Esophagus squamous epithelium (tissue), 5 donors: ENCODE measurements around the gene HACD2. TPM values are rescaled to one million over a fixed set of nuclear protein-coding genes. Genes with fewer than 3 reads are reported as not detected.

Experiments
- DNase-seq: peaks from one replicate; lab custom pipeline; 2025; lab: John Stamatoyannopoulos, UW
- H3K27ac ChIP-seq, 4 donors: fragments of 200-600 bp; sonication (generic); one replicate each; pipeline ENCODE4 v1.5.1; 2016 to 2019; ENCODE audit warnings: mild to moderate bottlenecking in 1 of 4
- H3K27me3 ChIP-seq, 4 donors: fragments of 200-600 bp; sonication (generic); 1 replicate in 3 of 4; 2 replicates in 1 of 4; pipeline versions ENCODE4 v1.5.1 to v1.6.0; 2017 to 2021; ENCODE audit warnings: antibody characterized with exemption in 1 of 4
- H3K36me3 ChIP-seq, 3 donors: fragments of 200-600 bp; sonication (generic); one replicate each; pipeline ENCODE4 v1.5.1; 2016 to 2019
- H3K4me1 ChIP-seq, 3 donors: fragments of 200-600 bp; sonication (generic); one replicate each; pipeline ENCODE4 v1.5.1; 2017 to 2019
- H3K4me3 ChIP-seq, 4 donors: fragments of 200-600 bp; sonication (generic); 1 replicate in 3 of 4; 2 replicates in 1 of 4; pipeline ENCODE4 v1.5.1; 2016 to 2019; ENCODE audit warnings: mild to moderate bottlenecking in 2 of 4, moderate library complexity in 1 of 4
- H3K9me3 ChIP-seq, 3 donors: fragments of 200-600 bp; sonication (generic); one replicate each; pipeline ENCODE4 v1.5.1; 2016 to 2019
- POLR2A ChIP-seq, 4 donors: fragments of 450-650 bp; IDR thresholded peaks; one replicate each; pipeline ENCODE4 v1.6.1; 2017; ENCODE audit warnings: antibody characterized with exemption in 4 of 4, mild to moderate bottlenecking in 4 of 4, moderate library complexity in 3 of 4
- WGBS, 2 donors: methylation state at CpG; one replicate each; pipeline ENCODE4 v1.1.5; 2018; 5-methylcytosine and 5-hydroxymethylcytosine counted together
- intact Hi-C: fragments of 100-400 bp; cut with DNase I; formaldehyde crosslinking; loops from one replicate; pipeline ENCODE4 v1.15.0; 2022
- total RNA-seq, 4 donors: library from RNA; depleted of rRNA; stranded (reverse); fragments of >200 nt; gene quantifications; one replicate each; pipeline ENCODE4 v1.1.0, GENCODE V29; 2016
- TF ChIP-seq, protein P1 (sequence below), 6 experiments: fragments of 450-650 bp in 4 of 6; fragments of 200-600 bp in 2 of 6; sonication (generic) in 2 of 6; IDR thresholded peaks; one replicate each; pipeline ENCODE4 v1.5.1; 2016 to 2019; ENCODE audit warnings: antibody characterized with exemption in 6 of 6, mild to moderate bottlenecking in 4 of 6, moderate library complexity in 4 of 6
- donor health status: DM: yes; HTN: yes; CAD: no.

The HACD2 gene, protein sequence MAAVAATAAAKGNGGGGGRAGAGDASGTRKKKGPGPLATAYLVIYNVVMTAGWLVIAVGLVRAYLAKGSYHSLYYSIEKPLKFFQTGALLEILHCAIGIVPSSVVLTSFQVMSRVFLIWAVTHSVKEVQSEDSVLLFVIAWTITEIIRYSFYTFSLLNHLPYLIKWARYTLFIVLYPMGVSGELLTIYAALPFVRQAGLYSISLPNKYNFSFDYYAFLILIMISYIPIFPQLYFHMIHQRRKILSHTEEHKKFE
- total RNA-seq: 10 to 100 TPM; 28.4 to 46.6 (median 34.9) TPM

DNA sequence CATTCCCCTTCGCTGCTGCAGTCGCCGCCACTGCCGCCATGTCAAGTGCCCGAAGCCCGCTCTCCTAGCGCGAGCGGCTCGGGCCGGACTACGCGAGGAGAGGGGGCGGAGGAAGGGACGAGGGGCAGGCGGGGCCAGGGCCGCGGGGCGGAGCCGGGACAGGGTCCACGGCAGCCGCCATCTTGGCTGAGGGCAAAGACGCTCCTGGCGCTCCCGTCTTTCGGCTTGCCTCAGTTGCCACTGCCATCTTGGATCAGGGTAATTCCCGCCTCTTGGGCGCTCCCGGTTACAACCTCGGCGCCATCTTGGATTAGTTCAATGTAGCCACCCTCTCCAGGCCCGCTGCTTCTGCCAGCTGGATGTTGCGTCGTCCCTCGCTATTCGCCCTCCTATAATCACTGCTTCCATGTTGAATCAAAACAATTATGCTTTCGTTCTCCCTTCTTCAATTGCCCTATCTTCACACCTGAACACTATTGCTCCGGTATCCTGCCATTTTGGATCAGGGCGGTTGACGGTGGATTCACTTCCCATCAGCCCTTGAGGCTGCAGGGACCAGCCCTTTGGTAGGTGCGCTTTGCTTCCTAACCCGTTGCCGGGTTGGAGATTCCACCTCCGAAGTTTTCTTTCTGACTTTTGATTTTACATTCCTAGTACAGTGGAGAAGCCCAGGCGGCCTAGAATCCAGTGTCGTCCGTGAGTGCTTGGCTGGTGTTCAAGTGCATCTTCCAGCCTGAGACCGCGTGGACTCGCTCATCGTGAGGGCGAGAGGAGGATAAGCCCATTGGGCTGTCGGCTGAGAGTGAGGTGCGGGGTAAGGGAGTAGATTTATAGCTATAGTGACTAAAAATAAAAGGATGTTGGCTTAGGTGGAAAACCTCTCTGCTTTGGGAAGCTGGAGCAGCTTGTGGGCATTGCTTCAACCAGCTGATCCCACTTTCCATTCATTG lies at the start of gene HACD2:
TSS of gene HACD2 (minus strand) at position 66 of the 950 bp plus-strand sequence. CDS start at position 40, 26 bp downstream.
- Histone ChIP-seq H3K9me3 (no peaks in the 10 kb centered on the region), H3K4me3 (peak within 1 kb of the TSS; percentile 89 to 98 (median 93)), H3K36me3 (peaks cover 0 to 17% (median 0%) of the 10 kb centered on the region in 3 donors), H3K4me1 (peaks cover 0 to 45% (median 17%) of the 10 kb centered on the region in 3 donors), H3K27me3 (no peaks in the 10 kb centered on the region), H3K27ac (peak within 1 kb of the TSS; percentile 93 to 97 (median 96))
- intact Hi-C loops: no loop called here
- DNase-seq: peak; percentile 72
- 0% methylated on average over 22 to 35 of the region's 54 CpGs for WGBS, 2 donors
- peak in 3 of 4 donors; percentile 31 to 86 (median 76) for TF ChIP-seq POLR2A (IDR thresholded peaks at IDR 0.05)
- TF ChIP-seq, protein P1, sequence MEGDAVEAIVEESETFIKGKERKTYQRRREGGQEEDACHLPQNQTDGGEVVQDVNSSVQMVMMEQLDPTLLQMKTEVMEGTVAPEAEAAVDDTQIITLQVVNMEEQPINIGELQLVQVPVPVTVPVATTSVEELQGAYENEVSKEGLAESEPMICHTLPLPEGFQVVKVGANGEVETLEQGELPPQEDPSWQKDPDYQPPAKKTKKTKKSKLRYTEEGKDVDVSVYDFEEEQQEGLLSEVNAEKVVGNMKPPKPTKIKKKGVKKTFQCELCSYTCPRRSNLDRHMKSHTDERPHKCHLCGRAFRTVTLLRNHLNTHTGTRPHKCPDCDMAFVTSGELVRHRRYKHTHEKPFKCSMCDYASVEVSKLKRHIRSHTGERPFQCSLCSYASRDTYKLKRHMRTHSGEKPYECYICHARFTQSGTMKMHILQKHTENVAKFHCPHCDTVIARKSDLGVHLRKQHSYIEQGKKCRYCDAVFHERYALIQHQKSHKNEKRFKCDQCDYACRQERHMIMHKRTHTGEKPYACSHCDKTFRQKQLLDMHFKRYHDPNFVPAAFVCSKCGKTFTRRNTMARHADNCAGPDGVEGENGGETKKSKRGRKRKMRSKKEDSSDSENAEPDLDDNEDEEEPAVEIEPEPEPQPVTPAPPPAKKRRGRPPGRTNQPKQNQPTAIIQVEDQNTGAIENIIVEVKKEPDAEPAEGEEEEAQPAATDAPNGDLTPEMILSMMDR (IDR thresholded peaks at IDR 0.05): peak in 2 of 6 experiments; percentile 1 to 12

GRCh38 chr3:123634149-123635051 lies 49.5 kb upstream of the HACD2 start:
- TF ChIP-seq, protein P1 (IDR thresholded peaks at IDR 0.05): no peak
- no peak for TF ChIP-seq POLR2A (IDR thresholded peaks at IDR 0.05)
- no peaks in the 10 kb centered on the region for H3K9me3 ChIP-seq
- H3K27ac ChIP-seq: peak overlapping the region; percentile 9 to 75 (median 71)
- H3K4me3 ChIP-seq: no peak overlapping the region
- no peak for DNase-seq
- H3K4me1 ChIP-seq: peaks cover 12 to 66% (median 17%) of the 10 kb centered on the region in 3 donors
- no peaks in the 10 kb centered on the region for H3K27me3 ChIP-seq
- intact Hi-C loops: no loop called here
- peaks cover 0 to 34% (median 0%) of the 10 kb centered on the region in 3 donors for H3K36me3 ChIP-seq
- whole genome bisulfite sequencing, 2 donors: 65 to 69% methylated on average over 8 to 12 of the region's 15 CpGs

- Histone ChIP-seq H3K4me1 (peaks cover 12 to 75% (median 19%) of the 10 kb centered on the region in 3 donors), H3K9me3 (no peaks in the 10 kb centered on the region), H3K27me3 (no peaks in the 10 kb centered on the region), H3K36me3 (peaks cover 0 to 34% (median 0%) of the 10 kb centered on the region in 3 donors), H3K27ac (peak overlapping the region in 3 of 4 donors; percentile 68 to 75 (median 74)), H3K4me3 (no peak overlapping the region)
- DNase-seq: no peak
- WGBS, 2 donors: 100% methylated on average over 1 of the region's 2 CpGs; no CpG with 5 or more reads in 1 of the 2 donors
- intact Hi-C loops: no loop called here
- no peak for TF ChIP-seq POLR2A (IDR thresholded peaks at IDR 0.05)
- TF ChIP-seq, protein P1 (IDR thresholded peaks at IDR 0.05): no peak
These were observed 48.7 kb upstream of the HACD2 start for GRCh38 chr3:123633530-123633929.

- TF ChIP-seq POLR2A (IDR thresholded peaks at IDR 0.05): no peak
- TF ChIP-seq, protein P1 (IDR thresholded peaks at IDR 0.05): no peak
- Histone ChIP-seq H3K36me3 (peaks cover 0 to 28% (median 0%) of the 10 kb centered on the region in 3 donors), H3K9me3 (no peaks in the 10 kb centered on the region), H3K4me1 (peaks cover 12 to 75% (median 19%) of the 10 kb centered on the region in 3 donors), H3K27me3 (no peaks in the 10 kb centered on the region), H3K27ac (peak overlapping the region in 3 of 4 donors; percentile 39 to 75 (median 47)), H3K4me3 (no peak overlapping the region)
- 17 to 23% methylated on average over 4 to 6 of the region's 6 CpGs for WGBS, 2 donors
- DNase-seq: no peak
- intact Hi-C loops: no loop called here
These were observed 47.4 kb upstream of the HACD2 start for GRCh38 chr3:123632161-123632655.
